SH-SY5Y (cell line): ENCODE results near the gene NR6A1.

ENCODE experiments used
- GATA2 ChIP-seq: IDR thresholded peaks from 2 replicates; pipeline ENCODE4 v1.6.1; 2011; ENCODE audit warnings: mild to moderate bottlenecking, low read depth, low read length
- GATA3 ChIP-seq: IDR thresholded peaks from 2 replicates; pipeline ENCODE4 v1.6.1; 2011; ENCODE audit warnings: low read depth, mild to moderate bottlenecking, low read length, moderate library complexity

- no peak for TF ChIP-seq GATA2
- TF ChIP-seq GATA3 = no peak
These were observed 962 bp upstream of the NR6A1 start for GRCh38 chr9:124771867-124772679.
